GM12878 (cell line): ENCODE results near the gene OPCML.

Source experiments
- ETV6 ChIP-seq, 2 experiments: fragments of 450-650 bp in 1 of 2; IDR thresholded peaks in 1 of 2; conservative IDR thresholded peaks in 1 of 2; 2 replicates each; pipeline ENCODE4 v1.6.1; 2014; ENCODE audit warnings: antibody characterized with exemption in 1 of 2, borderline replicate concordance in 1 of 2, low read depth in 1 of 2, mild to moderate bottlenecking in 1 of 2, moderate library complexity in 1 of 2
- JUND ChIP-seq: IDR thresholded peaks from 2 replicates; pipeline ENCODE4 v1.6.1; 2012; ENCODE audit warnings: low read depth, mild to moderate bottlenecking, low read length, improper control_type of control experiment, moderate library complexity
- NFYB ChIP-seq: IDR thresholded peaks from 2 replicates; pipeline ENCODE4 v1.6.1; 2011; ENCODE audit warnings: low read depth, mild to moderate bottlenecking, low read length, improper control_type of control experiment, moderate library complexity; ENCODE audit not compliant: insufficient read depth
- NR2F1 ChIP-seq: fragments of 450-650 bp; conservative IDR thresholded peaks from 2 replicates; pipeline ENCODE4 v1.6.1; 2017; ENCODE audit warnings: mild to moderate bottlenecking
- POLR2AphosphoS5 ChIP-seq: IDR thresholded peaks from 2 replicates; pipeline ENCODE4 v1.6.1; 2011; ENCODE audit warnings: mild to moderate bottlenecking, low read length, inconsistent platforms
- TF ChIP-seq, protein P1 (sequence below), 3 experiments: IDR thresholded peaks in 2 of 3; conservative IDR thresholded peaks in 1 of 3; 2 replicates each; pipeline ENCODE4 v1.5.1; 2011; ENCODE audit warnings: low read depth in 3 of 3, low read length in 3 of 3, mild to moderate bottlenecking in 3 of 3, control low read depth in 2 of 3, moderate library complexity in 2 of 3, inconsistent platforms in 1 of 3, mixed read lengths in 1 of 3; ENCODE audit not compliant: control insufficient read depth in 2 of 3, insufficient read depth in 1 of 3; ENCODE audit errors: extremely low read depth in 1 of 3
- TF ChIP-seq, protein P2 (sequence below): fragments of 450-650 bp; conservative IDR thresholded peaks from 2 replicates; pipeline ENCODE4 v1.6.1; 2017; ENCODE audit warnings: mild to moderate bottlenecking, moderate library complexity

DNA sequence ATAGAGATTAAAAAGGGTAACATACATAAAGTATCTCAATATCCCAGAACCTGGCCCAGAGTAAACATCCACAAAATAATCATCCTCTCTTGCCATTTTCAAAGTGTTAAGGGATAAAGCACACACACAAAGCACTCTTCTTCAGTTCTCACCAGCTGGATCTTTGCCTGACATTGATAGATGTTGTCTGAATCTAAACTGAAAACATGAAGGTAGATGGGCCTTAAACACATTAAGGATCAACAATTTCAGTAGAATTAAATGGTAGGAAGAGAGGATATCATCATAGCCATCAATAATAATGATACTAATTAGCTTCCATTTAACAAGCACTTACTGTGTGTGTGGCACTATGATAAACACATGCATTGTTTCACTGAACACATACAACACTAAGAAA lies 261.1 kb downstream of the OPCML start:
- TF ChIP-seq, protein P1, sequence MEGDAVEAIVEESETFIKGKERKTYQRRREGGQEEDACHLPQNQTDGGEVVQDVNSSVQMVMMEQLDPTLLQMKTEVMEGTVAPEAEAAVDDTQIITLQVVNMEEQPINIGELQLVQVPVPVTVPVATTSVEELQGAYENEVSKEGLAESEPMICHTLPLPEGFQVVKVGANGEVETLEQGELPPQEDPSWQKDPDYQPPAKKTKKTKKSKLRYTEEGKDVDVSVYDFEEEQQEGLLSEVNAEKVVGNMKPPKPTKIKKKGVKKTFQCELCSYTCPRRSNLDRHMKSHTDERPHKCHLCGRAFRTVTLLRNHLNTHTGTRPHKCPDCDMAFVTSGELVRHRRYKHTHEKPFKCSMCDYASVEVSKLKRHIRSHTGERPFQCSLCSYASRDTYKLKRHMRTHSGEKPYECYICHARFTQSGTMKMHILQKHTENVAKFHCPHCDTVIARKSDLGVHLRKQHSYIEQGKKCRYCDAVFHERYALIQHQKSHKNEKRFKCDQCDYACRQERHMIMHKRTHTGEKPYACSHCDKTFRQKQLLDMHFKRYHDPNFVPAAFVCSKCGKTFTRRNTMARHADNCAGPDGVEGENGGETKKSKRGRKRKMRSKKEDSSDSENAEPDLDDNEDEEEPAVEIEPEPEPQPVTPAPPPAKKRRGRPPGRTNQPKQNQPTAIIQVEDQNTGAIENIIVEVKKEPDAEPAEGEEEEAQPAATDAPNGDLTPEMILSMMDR (IDR thresholded peaks at IDR 0.05 in 2 of 3, conservative IDR thresholded peaks at IDR 0.05 in 1 of 3; ENCODE audit: control insufficient read depth in 2 of 3, extremely low read depth in 1 of 3, insufficient read depth in 1 of 3, low read depth in 3 of 3, low read length in 3 of 3) = no peak
- TF ChIP-seq JUND (no peak), NFYB (no peak), NR2F1 (no peak), ETV6 (conservative IDR thresholded peaks at IDR 0.05 in 1 of 2, IDR thresholded peaks at IDR 0.05 in 1 of 2; ENCODE audit: borderline replicate concordance in 1 of 2, low read depth in 1 of 2) (no peak), POLR2AphosphoS5 (no peak)
- TF ChIP-seq, protein P2, sequence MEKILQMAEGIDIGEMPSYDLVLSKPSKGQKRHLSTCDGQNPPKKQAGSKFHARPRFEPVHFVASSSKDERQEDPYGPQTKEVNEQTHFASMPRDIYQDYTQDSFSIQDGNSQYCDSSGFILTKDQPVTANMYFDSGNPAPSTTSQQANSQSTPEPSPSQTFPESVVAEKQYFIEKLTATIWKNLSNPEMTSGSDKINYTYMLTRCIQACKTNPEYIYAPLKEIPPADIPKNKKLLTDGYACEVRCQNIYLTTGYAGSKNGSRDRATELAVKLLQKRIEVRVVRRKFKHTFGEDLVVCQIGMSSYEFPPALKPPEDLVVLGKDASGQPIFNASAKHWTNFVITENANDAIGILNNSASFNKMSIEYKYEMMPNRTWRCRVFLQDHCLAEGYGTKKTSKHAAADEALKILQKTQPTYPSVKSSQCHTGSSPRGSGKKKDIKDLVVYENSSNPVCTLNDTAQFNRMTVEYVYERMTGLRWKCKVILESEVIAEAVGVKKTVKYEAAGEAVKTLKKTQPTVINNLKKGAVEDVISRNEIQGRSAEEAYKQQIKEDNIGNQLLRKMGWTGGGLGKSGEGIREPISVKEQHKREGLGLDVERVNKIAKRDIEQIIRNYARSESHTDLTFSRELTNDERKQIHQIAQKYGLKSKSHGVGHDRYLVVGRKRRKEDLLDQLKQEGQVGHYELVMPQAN = no peak
